DMS 273 (cell line): Measurements from ENCODE around the gene UROD.
"Not testable (repeated sequence)": the region's sequence is repeated elsewhere in the genome, so short reads cannot be mapped to it uniquely, and the experiment has no call there.

Experiments used
- DNase-seq: peaks from one replicate; lab custom pipeline; 2025; ENCODE audit not compliant: unreplicated experiment; lab: John Stamatoyannopoulos, UW

UROD gene

GRCh38 chr1:45011837-45012638, at the start of gene UROD:
UROD (plus strand) TSS chr1:45012254; CDS start chr1:45012266, 12 bp downstream.
- peak; percentile 98 for DNase-seq

GRCh38 chr1:44962729-44963128, 49.3 kb upstream of the UROD start:
- DNase-seq, result peak; percentile 87

GRCh38 chr1:44964396-44964795, 47.7 kb upstream of the UROD start:
- DNase-seq, result no peak

GRCh38 chr1:44970317-44970716, 41.7 kb upstream of the UROD start:
- no peak for DNase-seq

GRCh38 chr1:44973645-44974044, 38.4 kb upstream of the UROD start:
- DNase-seq, result no peak

- DNase-seq, result no peak
These were observed 35.8 kb upstream of the UROD start for GRCh38 chr1:44976252-44976651.

- DNase-seq, result not testable (repeated sequence)
These were observed 34.7 kb upstream of the UROD start for GRCh38 chr1:44977372-44977771.

GRCh38 chr1:44985747-44986359, 26.2 kb upstream of the UROD start:
- DNase-seq, result peak; percentile 79

- no peak for DNase-seq
These were observed 23.4 kb upstream of the UROD start for GRCh38 chr1:44988531-44989156.

- no peak for DNase-seq
These were observed 17.6 kb upstream of the UROD start for GRCh38 chr1:44994309-44994898.

- no peak for DNase-seq
These were observed 16.4 kb upstream of the UROD start for GRCh38 chr1:44995467-44996238.

- no peak for DNase-seq
These were observed 12.8 kb upstream of the UROD start for GRCh38 chr1:44999232-44999631.

GRCh38 chr1:45001011-45001481, 11.0 kb upstream of the UROD start:
- DNase-seq, result peak; percentile 16

GRCh38 chr1:45001576-45001975, 10.5 kb upstream of the UROD start:
- not testable (repeated sequence) for DNase-seq

GRCh38 chr1:45002650-45003645, 9.1 kb upstream of the UROD start:
- DNase-seq, result no peak

GRCh38 chr1:45003741-45004140, 8.3 kb upstream of the UROD start:
- DNase-seq, result no peak

GRCh38 chr1:45004281-45004920, 7.7 kb upstream of the UROD start:
- DNase-seq, result no peak

- DNase-seq, result no peak
These were observed 6.3 kb upstream of the UROD start for GRCh38 chr1:45005761-45006160.

- DNase-seq, result no peak
These were observed 4.7 kb upstream of the UROD start for GRCh38 chr1:45007311-45007710.
